GM19351 (cell line): ENCODE measurements around the gene VSIG8.

Experiments
- ATAC-seq: cut with Tn5 transposase; IDR thresholded peaks from one replicate; pipeline ENCODE4 v1.9.1; 2021; ENCODE audit warnings: mild to moderate bottlenecking, moderate library complexity; ENCODE audit not compliant: unreplicated experiment

The VSIG8 gene

GRCh38 chr1:159831412-159832141, 30.9 kb downstream of the VSIG8 start:
- ATAC-seq, result no peak

GRCh38 chr1:159830722-159831121, 31.7 kb downstream of the VSIG8 start:
- no peak for ATAC-seq

- ATAC-seq, result no peak
Measured at GRCh38 chr1:159829822-159830465, 32.5 kb downstream of the VSIG8 start.

- ATAC-seq, result peak; percentile 75
Measured at GRCh38 chr1:159829273-159829634, 33.2 kb downstream of the VSIG8 start.

- no peak for ATAC-seq
Measured at GRCh38 chr1:159828581-159829272, 33.7 kb downstream of the VSIG8 start.

GRCh38 chr1:159828176-159828575, 34.3 kb downstream of the VSIG8 start:
- ATAC-seq, result no peak

- ATAC-seq, result no peak
Measured at GRCh38 chr1:159827549-159827948, 34.9 kb downstream of the VSIG8 start.

GRCh38 chr1:159827102-159827490, 35.4 kb downstream of the VSIG8 start:
- no peak for ATAC-seq

- peak; percentile 42 for ATAC-seq
Measured at GRCh38 chr1:159826441-159827101, 35.9 kb downstream of the VSIG8 start, which contains the start of gene SLAMF8. Gene SLAMF8, plus strand, starts transcription at chr1:159826873. Its CDS starts 26 bp downstream, at chr1:159826899.

- no peak for ATAC-seq
Measured at GRCh38 chr1:159825564-159825963, 36.9 kb downstream of the VSIG8 start.

- ATAC-seq, result no peak
Measured at GRCh38 chr1:159823406-159823805, 39.1 kb downstream of the VSIG8 start.

- no peak for ATAC-seq
Measured at GRCh38 chr1:159821171-159821867, 41.1 kb downstream of the VSIG8 start.

- no peak for ATAC-seq
Measured at GRCh38 chr1:159817276-159818041, 45.0 kb downstream of the VSIG8 start.

- no peak for ATAC-seq
Measured at GRCh38 chr1:159815926-159816325, 46.5 kb downstream of the VSIG8 start.

- ATAC-seq, result no peak
Measured at GRCh38 chr1:159804924-159805323, 57.5 kb downstream of the VSIG8 start.
